Activated CD4-positive, alpha-beta T cell treated with anti-CD3 and anti-CD28 coated beads, Interleukin-2, Interleukin-6, amounts not matched to agents 100 ng/mL and 50 ng/mL, durations not matched to agents 16 hours and 8 hours (primary cell): ENCODE measurements around the gene PDE6H.
A peak's percentile ranks its signal among the peaks of the same experiment; 100 is the strongest.

Experiments used
- DNase-seq: peaks from one replicate; pipeline ENCODE4 v3.0.0-alpha.2; 2020

PDE6H gene

GRCh38 chr12:14972816-14973215, at the start of gene PDE6H:
Gene PDE6H, plus strand, starts transcription at chr12:14973042. Its CDS starts 4,971 bp downstream, at chr12:14978013.
- DNase-seq: no peak

GRCh38 chr12:14923944-14924343, 48.9 kb upstream of the PDE6H start:
- DNase-seq: no peak

GRCh38 chr12:14924541-14924940, 48.3 kb upstream of the PDE6H start:
- no peak for DNase-seq

GRCh38 chr12:14927267-14927666, 45.6 kb upstream of the PDE6H start:
- no peak for DNase-seq

- no peak for DNase-seq
Observed at GRCh38 chr12:14928931-14929330, 43.9 kb upstream of the PDE6H start.

- DNase-seq: no peak
Observed at GRCh38 chr12:14930299-14930698, 42.5 kb upstream of the PDE6H start.

- no peak for DNase-seq
Observed at GRCh38 chr12:14931359-14931758, 41.5 kb upstream of the PDE6H start.

GRCh38 chr12:14931791-14932560, 40.9 kb upstream of the PDE6H start:
- DNase-seq: no peak

GRCh38 chr12:14934511-14934910, 38.3 kb upstream of the PDE6H start:
- no peak for DNase-seq

GRCh38 chr12:14935031-14935430, 37.8 kb upstream of the PDE6H start:
- no peak for DNase-seq

GRCh38 chr12:14936224-14936861, 36.5 kb upstream of the PDE6H start:
- no peak for DNase-seq

- DNase-seq: no peak
Observed at GRCh38 chr12:14937014-14937413, 35.8 kb upstream of the PDE6H start.

- DNase-seq: no peak
Observed at GRCh38 chr12:14937689-14938088, 35.2 kb upstream of the PDE6H start.

- no peak for DNase-seq
Observed at GRCh38 chr12:14938301-14938700, 34.5 kb upstream of the PDE6H start, which contains the start of gene ERP27. Gene ERP27, minus strand, starts transcription at chr12:14938537. Its CDS starts 29 bp downstream, at chr12:14938508.

GRCh38 chr12:14941369-14941768, 31.5 kb upstream of the PDE6H start:
- no peak for DNase-seq

GRCh38 chr12:14942196-14942931, 30.5 kb upstream of the PDE6H start:
- no peak for DNase-seq

GRCh38 chr12:14946162-14946561, 26.7 kb upstream of the PDE6H start:
- no peak for DNase-seq

- no peak for DNase-seq
Observed at GRCh38 chr12:14946861-14947260, 26.0 kb upstream of the PDE6H start.

GRCh38 chr12:14948672-14949071, 24.2 kb upstream of the PDE6H start:
- DNase-seq: peak; percentile 90

GRCh38 chr12:14949631-14950030, 23.2 kb upstream of the PDE6H start:
- DNase-seq: no peak

GRCh38 chr12:14950421-14950820, 22.4 kb upstream of the PDE6H start:
- DNase-seq: peak; percentile 64

- no peak for DNase-seq
Observed at GRCh38 chr12:14950982-14951746, 21.7 kb upstream of the PDE6H start.

- DNase-seq: no peak
Observed at GRCh38 chr12:14951851-14952250, 21.0 kb upstream of the PDE6H start.
